Prostate gland (tissue), 2 donors: ENCODE data around the gene VSNL1.

Source experiments
- POLR2AphosphoS5 ChIP-seq: sonication (generic); formaldehyde crosslinking; IDR thresholded peaks from one replicate; pipeline ENCODE4 v1.6.1; 2017; ENCODE audit warnings: antibody characterized with exemption
- TF ChIP-seq, protein P1 (sequence below), 4 experiments: fragments of 200-600 bp in 2 of 4; fragments of 450-650 bp in 2 of 4; sonication (generic) in 2 of 4; IDR thresholded peaks; 1 replicate in 3 of 4; 2 replicates in 1 of 4; pipeline ENCODE4 v1.5.1; 2016 to 2019; ENCODE audit warnings: antibody characterized with exemption in 4 of 4, mild to moderate bottlenecking in 2 of 4, moderate library complexity in 2 of 4

DNA sequence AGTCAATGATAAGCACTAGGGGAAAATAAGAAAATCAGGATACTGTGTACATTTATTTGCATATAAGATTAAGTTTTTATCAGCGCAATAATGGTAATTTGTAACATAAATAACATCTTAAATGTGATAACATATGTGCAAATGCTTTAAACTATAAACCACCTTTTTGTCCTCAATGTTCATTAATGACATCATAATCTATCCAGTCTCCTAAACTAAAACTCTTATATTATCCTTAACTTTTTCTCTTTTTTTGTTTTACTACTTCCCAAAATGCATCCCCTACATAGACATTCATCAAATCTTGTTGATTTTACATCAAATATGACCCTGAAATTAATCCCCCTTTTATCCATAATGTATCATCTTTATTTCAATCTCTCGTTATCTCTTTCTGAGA lies 18.9 kb upstream of the VSNL1 start:
- TF ChIP-seq, protein P1, sequence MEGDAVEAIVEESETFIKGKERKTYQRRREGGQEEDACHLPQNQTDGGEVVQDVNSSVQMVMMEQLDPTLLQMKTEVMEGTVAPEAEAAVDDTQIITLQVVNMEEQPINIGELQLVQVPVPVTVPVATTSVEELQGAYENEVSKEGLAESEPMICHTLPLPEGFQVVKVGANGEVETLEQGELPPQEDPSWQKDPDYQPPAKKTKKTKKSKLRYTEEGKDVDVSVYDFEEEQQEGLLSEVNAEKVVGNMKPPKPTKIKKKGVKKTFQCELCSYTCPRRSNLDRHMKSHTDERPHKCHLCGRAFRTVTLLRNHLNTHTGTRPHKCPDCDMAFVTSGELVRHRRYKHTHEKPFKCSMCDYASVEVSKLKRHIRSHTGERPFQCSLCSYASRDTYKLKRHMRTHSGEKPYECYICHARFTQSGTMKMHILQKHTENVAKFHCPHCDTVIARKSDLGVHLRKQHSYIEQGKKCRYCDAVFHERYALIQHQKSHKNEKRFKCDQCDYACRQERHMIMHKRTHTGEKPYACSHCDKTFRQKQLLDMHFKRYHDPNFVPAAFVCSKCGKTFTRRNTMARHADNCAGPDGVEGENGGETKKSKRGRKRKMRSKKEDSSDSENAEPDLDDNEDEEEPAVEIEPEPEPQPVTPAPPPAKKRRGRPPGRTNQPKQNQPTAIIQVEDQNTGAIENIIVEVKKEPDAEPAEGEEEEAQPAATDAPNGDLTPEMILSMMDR (IDR thresholded peaks at IDR 0.05): no peak
- TF ChIP-seq POLR2AphosphoS5: no peak
